Stimulated activated CD4-positive, alpha-beta T cell treated with anti-CD3 and anti-CD28 coated beads, Interleukin-1b, Interleukin-23, amount 100 ng/mL, for 48 hours (primary cell): ENCODE results near the gene LINGO3.

Source experiments
- DNase-seq: peaks from one replicate; pipeline ENCODE4 v3.0.0-alpha.2; 2020

The LINGO3 gene

DNA sequence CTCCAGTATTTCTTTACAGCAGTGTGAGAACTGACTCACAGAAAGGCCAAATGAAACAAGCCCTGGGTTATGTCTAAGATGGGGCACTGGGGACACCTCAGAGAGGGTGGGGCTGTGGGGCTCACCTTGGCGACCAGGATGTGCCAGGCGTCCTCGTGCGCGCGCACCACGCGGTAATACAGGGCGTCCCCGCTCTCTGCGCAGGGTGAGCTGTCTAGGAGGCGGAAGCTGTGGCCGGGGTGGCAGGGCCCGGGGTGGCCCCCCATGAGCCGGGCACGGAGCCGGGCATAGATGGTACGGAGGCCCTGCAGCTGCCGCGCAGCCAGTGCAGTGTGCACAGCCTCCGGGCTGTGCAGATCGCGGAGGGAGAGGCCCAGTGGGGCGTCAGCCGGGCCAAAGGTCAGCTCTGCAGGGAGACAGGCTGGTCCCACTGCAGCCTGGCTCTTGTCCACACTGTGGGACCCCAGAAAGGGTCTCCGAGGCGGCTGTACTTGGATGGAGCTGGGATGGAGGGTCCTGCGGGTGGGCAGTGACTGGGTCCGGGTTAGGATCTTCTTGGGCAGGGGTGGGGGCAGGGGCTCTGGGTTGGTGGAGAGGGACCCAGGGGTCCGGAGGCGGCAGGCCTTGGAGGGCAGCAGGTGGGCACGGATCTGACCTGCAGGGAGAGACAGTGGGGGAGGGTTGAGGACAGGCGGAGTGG lies 29.3 kb downstream of the LINGO3 start:
- DNase-seq: no peak

DNA sequence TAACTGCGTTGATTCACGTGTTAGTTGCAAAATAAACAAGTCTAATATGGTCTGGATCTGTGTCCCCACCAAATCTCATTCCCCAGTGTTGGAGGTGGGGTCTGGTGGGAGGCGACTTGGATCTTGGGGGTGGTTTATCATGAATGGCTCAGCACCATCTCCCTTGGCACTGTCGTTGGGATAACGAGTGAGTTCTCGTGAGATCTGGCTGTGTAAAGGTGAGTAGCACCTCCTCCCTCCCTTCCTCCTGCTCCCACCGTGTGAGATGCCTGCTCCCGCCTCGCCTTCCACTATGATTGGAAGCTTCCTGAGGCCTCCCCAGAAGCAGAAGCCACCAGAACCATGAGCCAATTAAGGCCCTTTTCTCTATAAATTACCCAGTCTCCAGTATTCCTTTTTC lies 30.8 kb downstream of the LINGO3 start:
- DNase-seq: no peak

DNA sequence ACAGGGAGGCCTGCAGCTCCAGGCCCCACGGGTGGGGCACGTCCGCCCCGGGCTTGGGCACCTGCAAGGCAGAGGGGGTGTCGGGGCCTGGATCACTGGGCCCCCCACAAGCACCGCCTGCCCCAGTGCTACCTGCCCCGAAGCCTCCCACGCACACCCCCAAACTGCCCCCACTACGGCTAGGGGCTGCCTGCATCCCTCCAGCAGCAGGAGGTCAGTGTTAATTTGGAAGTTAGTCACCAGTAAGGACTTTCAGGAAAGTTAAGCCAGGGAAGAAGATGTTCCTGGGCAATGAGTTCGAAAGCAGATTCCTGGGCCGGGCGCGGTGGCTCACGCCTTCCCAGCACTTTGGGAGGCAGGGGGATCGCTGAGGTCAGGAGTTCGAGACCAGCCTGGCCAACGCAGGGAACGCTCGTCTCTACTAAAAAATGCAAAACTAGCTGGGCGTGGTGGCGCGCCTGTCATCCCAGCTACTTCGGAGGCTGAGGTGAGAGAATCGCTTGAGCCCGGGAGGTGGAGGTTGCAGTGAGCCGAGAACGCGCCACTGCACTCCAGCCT lies 31.4 kb downstream of the LINGO3 start:
- DNase-seq: no peak

DNA sequence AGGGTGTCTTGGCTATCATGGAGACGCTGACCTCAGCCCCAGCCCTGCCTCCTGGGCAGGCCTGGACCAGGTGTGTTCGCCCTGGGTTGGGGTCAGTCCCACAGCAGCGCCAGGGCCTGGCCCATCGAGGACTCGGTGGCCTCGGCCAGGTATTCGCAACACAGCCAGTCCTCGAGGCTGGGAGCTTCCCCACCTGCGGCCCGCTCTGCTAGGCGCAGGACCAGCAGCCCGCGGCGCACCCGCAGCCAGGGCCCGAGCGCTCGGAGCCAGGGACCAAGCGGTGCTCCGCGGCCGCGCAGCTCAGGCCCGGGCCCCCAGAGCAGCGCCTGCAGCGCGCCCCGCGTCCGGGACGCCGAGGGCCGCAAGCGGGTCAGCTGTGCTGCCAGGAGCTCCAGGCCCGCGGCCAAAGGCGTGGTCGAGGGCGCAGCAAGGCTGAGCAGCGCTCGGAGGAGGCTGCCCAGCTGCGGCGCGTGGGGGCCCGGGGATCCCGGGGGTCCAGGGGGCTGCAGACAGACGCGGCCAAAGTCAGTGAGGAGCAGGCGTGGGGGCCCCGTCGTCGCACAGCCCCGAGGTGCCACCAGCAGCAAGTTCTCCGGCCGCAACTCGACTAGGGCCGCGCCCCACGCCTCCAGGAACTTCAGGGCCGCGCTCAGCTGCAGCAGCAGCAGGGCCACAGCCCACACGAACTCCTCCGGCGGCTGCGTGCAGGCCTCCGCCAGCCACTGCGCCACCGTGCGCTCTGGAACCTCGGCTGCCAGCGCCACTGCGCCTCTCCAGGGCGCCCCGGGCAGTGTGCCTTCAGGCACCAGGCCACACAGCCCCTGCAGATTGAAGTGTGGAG lies 32.1 kb downstream of the LINGO3 start:
- no peak for DNase-seq

DNA sequence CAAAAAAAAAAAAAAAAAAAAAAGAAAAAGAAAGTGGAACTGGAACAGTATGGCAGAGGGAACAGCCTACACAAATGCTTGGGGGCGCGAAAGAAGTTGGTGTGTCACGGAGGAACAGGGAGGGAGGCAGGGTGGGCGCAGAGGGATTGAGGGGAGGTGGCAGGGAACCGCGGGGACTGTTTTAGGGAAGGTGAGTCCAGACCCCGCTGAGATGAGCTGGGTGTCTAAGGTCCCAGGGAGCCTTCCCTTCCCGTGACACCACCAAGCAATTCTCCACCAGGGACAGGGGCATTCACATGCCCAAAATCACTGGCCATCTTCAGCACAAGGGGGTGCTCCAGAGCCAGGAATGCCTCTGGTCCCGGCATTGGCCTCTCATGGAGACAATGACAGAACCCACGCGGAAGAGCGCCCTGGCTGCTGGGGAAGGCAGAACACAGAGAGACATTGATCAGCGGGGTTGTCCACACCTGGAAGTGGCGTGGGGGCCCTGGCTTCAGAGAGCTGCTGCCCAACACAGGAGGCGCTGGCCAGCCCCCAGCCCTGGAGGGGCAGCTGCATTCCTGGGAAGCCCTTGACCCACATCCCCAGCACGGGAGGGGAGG lies 32.9 kb downstream of the LINGO3 start:
- no peak for DNase-seq

DNA sequence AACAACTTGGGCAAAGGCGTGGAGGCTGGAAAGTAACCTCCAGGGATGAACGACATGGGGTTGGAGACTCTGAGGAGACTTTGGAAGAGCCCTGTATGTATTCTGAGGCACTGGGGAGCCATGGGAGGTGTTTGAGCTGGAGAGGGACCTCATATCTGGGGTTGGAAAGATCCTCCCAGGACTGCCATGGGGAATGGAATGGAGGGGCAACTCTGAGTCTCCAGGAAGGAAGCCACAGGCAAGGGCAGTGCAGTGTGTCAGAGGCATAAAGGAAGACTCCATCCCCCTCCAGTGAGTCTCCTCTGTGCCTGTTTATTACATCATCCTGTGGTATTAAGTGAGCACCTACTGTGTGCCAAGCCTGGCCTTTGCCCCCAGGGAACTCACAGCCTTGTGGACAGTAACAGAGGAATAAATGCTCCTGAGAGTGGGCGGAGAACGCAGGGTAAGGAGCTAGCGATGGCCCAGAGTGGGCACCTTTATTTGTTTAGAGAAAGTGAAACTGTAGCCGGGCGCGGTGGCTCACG lies 33.7 kb downstream of the LINGO3 start:
- DNase-seq: no peak

DNA sequence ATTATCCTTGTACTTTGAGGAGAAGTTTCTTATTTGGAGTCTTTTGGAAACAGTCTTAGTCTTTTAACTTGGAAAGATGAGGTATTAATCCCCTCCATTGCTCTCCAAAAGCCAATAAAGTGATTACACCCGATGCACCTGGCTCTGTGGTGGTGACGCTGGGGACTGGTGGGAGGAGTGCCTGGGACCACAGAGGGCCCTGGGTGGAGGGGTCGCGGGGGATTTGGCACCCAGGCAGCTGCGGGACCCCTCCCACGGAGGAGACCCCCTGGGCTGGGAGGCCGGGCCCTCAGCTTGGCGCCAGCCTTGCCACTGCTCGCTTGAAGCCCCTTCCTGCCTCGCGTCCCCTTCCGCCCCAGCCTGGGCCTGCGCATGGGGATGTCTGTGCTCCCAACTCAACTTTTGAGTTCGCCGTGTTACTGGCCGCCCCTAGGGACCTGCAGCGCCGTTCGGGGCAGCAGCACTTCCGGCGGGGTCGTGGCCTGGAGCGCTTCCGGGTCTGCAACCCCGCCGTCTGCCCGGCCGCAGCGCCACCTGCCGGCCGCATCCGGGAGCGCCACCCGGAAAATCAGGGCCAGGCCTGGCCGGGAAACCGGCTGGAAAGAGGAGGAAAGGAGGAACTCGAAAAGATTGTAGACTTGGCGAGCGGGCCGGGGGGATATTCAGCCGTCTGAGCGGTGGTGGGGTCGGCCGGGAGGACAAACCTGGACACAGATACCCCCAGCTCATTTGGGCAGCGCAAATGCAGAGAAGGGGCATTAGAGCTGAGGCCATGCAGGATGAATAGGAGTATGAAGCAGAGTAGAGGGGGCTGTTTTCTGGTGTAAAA lies 34.4 kb downstream of the LINGO3 start:
- DNase-seq: peak; percentile 82

DNA sequence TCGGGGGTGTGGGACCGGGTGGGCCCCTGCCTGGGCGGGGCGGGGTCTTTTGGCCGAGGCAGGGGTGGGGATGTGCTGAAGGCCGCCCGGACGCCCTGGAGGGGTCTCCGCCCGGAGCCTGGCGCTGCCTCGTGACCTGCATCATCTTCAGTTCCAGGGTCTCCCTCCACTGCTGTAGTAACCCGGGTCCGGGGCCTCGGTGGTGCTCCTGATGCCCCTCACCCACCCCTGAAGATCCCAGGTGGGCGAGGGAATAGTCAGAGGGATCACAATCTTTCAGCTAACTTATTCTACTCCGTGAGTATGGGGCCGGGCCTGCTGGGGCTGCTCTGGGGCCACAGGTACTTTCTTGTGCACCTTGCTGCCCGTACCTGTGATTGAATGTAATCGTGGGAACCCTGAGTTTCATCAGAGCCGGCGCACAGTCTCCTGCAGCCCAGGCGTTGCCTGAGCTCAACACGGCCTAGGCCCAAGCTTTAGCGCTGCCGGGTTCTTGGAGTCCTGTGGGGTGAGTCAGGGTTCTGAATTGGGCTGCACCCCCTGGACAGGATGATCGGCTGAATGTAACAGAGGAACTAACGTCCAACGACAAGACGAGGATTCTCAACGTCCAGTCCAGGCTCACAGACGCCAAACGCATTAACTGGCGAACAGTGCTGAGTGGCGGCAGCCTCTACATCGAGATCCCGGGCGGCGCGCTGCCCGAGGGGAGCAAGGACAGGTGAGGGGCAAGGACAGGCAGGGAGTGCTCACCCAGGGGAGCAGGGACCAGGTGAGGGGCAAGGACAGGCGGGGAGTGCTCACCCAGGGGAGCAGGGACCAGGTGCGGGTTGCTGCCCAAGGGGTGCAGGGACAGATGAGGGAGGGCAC lies 36.5 kb downstream of the LINGO3 start:
- DNase-seq: no peak

DNA sequence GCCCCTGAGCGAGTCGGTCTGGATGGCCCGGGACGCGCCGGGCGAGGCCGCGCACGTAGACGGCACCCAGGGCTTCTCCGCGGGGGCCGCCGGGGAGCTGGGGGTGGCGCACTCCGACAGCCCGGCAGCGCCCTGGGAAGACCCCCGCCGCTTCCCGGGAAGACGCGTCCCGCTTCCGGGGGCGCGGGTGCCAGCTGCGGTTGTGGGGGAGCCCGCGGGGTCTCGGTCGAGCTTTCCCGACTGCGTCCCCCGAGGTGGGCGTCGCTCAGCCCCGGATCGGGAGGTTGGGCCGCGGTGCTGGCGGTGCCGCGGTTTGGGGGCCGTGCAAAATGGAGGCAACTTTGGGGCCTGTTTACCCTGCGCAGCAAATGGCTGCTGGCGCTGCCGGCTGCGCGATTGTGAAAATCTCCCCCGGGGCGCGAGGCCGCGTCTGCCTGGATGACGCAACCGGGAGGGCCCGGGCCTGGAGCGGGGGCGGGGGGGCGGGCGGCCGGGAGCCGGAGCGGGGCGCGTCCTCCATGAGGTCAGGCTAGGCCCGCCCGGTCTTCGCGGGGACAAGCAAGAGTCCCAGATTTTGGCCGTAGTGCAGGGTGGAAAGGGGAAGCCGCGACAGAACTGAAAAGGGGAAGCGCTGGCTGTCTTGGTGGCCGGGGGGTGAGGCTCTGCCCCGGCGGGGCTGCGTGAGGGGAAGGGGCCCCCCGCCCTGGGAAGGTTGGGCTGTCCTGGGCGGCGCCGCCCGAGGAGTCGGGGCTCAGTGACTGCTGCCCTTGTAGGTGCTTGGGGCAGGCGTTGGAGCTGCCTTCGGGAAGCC lies 37.3 kb downstream of the LINGO3 start:
- DNase-seq: peak; percentile 80

DNA sequence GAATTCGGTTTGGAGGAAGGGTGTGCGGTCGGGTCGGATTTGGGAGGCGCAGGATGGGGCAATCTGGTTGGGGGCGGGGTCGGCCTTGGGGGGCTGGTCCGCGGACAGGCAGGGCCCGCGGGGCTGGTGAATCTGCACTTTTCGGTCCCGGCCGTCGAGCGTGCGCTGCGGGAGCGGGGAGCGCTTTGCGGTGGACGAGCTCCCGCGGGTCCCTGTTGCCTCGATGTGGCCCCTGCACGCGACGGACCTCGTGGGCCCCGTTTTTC lies 37.9 kb downstream of the LINGO3 start:
- no peak for DNase-seq

DNA sequence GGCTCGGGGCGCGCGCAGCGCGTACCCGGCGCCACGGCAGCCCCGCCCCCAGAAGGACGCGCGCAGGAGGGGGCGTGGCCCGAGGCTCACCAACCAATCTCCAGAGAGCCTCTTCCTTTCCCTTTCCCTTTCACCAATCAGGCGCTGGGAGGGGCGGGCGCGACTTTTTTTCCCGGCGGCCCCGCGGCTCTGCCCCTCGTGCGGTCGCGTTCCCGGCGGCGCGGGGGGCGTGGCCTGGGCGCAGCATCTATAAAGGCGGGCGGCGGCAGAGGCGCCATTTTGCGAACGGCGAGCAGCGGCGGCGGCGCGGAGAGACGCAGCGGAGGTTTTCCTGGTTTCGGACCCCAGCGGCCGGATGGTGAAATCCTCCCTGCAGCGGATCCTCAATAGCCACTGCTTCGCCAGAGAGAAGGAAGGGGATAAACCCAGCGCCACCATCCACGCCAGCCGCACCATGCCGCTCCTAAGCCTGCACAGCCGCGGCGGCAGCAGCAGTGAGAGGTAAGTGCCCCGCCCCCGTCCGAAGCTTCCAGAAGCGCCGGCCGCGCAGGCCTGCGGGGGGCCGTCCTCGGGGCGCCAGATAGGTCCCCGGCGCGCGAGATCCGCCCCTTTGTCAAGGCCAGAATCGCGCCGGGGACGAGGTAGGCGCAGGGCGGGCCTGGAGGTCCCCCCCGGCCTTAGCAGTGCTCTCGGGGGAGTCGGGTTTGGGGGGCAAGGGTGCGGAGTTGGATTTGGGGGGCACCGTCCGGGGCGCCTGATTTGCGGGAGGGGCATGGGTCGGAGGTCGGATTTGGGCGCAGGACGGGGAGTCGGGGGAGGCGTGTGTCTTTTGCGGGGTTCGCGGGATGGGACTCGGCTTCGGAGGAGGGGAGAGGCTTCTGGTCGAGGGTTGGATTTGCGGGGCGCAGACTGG lies 38.5 kb downstream of the LINGO3 start:
- peak; percentile 99 for DNase-seq

DNA sequence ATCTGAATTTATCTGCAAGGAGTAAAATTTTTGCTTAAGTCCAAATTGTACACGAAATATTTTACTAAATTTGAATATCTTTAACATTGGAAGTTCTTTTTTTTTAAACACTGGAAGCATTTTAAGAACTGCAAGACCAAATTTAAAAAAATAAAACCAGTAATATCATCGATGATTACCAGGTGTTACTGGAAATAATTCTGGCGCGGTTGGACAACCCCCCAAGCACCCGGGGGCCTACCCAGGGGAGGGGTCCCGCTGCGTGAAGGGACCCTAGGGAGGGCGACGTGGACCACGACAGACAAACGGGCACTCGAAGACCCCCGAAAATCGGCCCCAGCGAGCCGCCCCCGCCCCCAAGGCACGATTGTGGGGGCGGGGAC lies 39.1 kb downstream of the LINGO3 start:
- no peak for DNase-seq

DNA sequence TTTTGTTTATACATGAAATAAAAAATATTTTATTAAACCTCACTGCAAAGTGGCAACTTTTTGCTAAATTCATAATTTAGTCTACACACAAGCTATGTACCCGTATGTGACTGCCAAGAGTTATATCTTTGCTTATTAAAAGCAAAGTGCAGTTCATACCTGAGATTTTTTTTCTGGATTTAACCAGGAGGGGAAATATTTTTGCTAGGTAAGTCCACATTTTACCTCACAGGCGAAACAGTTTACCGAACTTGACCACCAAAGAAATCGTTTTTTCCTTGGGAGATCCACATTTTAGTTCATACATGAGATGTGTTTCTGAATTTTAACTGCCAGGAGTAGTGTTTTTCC lies 39.5 kb downstream of the LINGO3 start:
- no peak for DNase-seq

DNA sequence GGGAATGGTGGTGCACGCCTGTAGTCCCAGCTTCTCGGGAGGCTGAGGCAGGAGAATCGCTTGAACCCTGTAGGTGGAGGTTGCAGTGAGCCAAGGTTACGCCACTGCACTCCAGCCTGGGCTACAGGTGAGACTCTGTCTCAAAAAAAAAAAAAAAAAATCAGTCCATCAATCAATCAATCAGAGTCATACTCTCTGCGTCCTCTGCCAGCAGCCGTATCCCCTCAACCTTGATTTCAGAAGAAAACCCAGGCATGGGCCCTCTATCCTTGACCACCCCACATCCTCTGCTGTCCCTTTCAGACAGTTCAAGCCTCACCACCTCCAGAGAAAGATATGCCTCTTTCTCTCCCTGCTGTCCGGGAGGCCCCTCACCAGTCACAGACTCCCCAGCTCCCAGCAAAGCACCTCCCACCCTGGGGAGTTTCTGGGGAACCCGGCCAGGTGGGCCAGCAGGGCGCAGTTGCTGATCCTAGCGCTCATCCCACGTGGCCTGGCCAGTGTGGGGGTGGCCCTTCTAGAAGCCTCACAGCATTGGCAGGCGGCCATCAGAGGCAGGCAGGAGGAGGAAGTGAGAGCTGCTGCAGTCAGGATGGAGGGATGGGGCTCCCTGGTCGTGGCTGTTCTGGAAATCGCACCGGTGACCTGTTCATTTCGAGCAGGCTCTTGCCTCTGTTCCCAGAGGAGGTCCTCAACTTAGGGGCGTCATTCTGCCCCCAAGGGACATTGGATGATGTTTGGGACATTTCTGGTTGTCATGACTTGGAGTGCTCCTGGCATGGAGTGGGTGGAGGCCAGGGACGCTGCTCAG lies 41.6 kb downstream of the LINGO3 start:
- no peak for DNase-seq

DNA sequence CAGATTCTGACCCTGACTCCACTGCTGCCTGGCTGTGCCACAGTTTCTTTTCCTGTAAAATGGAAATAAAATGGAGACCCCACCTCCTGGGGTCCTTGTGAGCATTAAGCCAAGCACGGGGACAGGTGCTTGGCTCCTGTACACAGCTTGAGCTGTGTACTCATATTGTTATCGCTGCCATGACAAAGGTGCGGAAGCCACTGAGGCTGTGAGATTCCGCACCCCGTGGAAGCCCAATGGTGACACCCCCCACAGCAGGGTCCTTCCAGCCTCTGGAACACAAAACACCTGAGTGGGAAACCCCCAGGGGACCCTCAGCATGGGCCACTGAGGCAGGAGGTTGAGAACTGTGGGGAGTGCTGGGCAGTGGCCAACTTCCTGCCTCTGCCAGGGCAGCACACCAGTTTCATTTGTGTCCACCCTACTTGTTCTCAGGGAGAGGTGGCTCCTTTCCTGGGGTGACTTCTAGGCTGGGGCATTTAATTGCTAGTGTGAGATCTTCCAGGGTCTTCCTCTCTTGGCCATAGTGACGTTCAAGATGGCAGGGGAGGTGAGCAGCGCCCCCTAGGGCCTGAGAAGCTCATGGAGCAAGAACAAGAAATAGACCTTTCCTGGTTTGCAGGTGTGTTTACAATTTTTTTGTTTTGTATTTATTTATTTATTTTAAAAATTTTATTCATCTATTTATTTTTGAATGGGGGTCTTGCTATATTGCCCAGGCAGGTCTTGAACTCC lies 46.3 kb downstream of the LINGO3 start:
- DNase-seq: peak; percentile 55

DNA sequence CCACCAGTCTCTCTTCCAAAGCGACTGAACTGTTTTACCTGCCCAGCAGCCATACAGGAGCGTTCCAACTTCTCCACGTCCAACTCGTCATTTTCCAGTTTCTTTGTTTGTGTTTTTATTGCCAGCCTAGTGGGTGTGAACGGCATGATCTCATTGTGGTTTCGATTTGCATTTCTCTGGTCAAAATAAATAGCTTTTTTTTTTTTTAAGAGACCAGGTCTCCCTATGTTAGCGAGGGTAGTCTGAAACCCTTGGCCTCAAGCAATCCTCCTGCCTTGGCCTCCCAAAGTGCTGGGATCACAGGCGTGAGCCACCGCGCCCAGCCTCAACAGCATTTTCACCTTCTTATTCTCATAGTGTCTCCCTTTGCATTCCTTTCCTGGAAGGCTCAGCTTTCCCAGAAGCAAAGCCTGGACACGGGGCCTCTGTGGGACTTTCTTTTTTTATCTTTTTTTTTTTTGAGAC lies 47.6 kb downstream of the LINGO3 start:
- no peak for DNase-seq

DNA sequence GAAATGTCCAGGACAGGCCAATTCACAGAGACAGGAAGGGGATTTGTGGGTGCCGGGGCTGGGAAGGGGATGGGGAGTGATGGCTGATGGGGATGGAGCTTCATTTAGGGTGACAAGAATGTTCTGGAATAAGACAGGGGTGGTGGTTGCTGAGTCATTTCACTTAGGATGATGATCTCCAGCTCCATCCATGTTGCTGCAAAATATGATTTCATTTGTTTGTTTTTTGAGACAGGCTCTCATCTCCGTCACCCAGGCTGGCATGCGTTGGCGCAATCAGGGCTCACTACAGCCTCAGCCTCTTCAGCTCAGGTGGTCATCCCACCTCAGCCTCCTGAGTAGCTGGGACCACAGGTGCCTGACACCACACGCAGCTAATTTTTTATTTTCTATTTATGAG lies 48.6 kb downstream of the LINGO3 start:
- no peak for DNase-seq
